ENCODE measurements around the gene APMAP.
"Not testable (repeated sequence)": the region's sequence is repeated elsewhere in the genome, so short reads cannot be mapped to it uniquely, and the experiment has no call there.

The APMAP gene

GRCh38 chr20:25006431-25007167, 14.0 kb upstream of the APMAP start:
- no peak for DNase-seq

GRCh38 chr20:25005661-25006060, 13.1 kb upstream of the APMAP start:
- DNase-seq, result no peak

- no peak for DNase-seq
Observed at GRCh38 chr20:25005220-25005619, 12.7 kb upstream of the APMAP start.

GRCh38 chr20:25003002-25003401, 10.5 kb upstream of the APMAP start:
- no peak for DNase-seq

GRCh38 chr20:25001323-25001722, 8.8 kb upstream of the APMAP start:
- DNase-seq, result not testable (repeated sequence)

GRCh38 chr20:25000268-25000801, 7.8 kb upstream of the APMAP start:
- no peak for DNase-seq

- no peak for DNase-seq
Observed at GRCh38 chr20:24999568-24999967, 7.0 kb upstream of the APMAP start.

- DNase-seq, result no peak
Observed at GRCh38 chr20:24998631-24999445, 6.3 kb upstream of the APMAP start.

- DNase-seq, result no peak
Observed at GRCh38 chr20:24998121-24998520, 5.6 kb upstream of the APMAP start.

GRCh38 chr20:24996449-24997377, 4.2 kb upstream of the APMAP start:
- DNase-seq, result no peak

GRCh38 chr20:24995741-24996448, 3.3 kb upstream of the APMAP start:
- DNase-seq, result no peak

GRCh38 chr20:24994470-24995368, 2.2 kb upstream of the APMAP start:
- peak; percentile 96 for DNase-seq

GRCh38 chr20:24994186-24994465, 1.6 kb upstream of the APMAP start:
- DNase-seq, result no peak

GRCh38 chr20:24993337-24994185, 1.0 kb upstream of the APMAP start:
- DNase-seq, result peak; percentile 65

GRCh38 chr20:24991897-24992486, 559 bp downstream of the APMAP start:
- DNase-seq, result peak; percentile 82

- DNase-seq, result no peak
Observed at GRCh38 chr20:24990810-24991252, 1.7 kb downstream of the APMAP start.

GRCh38 chr20:24989162-24989561, 3.4 kb downstream of the APMAP start:
- no peak for DNase-seq

GRCh38 chr20:24987873-24988835, 4.4 kb downstream of the APMAP start:
- no peak for DNase-seq

GRCh38 chr20:24987244-24987643, 5.3 kb downstream of the APMAP start:
- no peak for DNase-seq

Data from eye (tissue), 1 donor.